NCI-H526 (cell line): ENCODE measurements around the gene PRPF6.
A peak's percentile ranks its signal among the peaks of the same experiment; 100 is the strongest.

ENCODE experiments used
- DNase-seq, 2 experiments: peaks; one replicate each; lab custom pipeline; 2025; lab: John Stamatoyannopoulos, UW

Gene PRPF6

GRCh38 chr20:64063389-64064144 lies 82.6 kb downstream of the PRPF6 start:
- peak in 1 of 2 experiments; percentile 48 for DNase-seq

DNA sequence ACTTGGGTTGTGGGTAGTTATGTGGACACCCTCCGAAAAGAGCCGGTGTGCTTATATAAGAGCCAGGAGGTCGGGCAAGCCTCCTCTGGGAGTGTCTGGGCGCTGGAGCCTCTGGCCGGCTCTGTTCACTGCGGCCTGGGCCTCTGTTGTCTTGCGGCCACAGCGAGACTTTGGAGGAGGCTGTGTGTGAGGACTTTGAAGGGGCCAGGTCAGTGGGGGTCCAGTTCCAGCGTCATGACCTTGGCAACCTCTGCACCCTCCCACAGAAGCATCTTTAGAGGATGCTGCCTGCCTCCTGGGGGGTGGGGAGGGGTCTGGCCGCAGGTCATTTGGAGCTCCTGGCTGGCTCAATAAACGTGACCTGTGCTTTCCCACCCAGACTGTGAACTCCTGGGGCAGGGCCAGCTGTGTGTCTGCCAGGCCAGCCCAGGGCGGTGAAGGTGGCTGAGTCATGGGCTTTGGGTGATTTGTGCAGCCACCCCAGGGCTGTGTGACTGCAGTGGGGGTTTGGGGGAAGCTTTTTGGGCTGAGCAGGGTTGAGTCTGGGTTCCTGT lies 83.3 kb downstream of the PRPF6 start:
- no peak for DNase-seq

GRCh38 chr20:64065062-64065973 lies 84.4 kb downstream of the PRPF6 start:
- DNase-seq = no peak

- no peak for DNase-seq
These were observed 85.0 kb downstream of the PRPF6 start for GRCh38 chr20:64065974-64066343.

DNA sequence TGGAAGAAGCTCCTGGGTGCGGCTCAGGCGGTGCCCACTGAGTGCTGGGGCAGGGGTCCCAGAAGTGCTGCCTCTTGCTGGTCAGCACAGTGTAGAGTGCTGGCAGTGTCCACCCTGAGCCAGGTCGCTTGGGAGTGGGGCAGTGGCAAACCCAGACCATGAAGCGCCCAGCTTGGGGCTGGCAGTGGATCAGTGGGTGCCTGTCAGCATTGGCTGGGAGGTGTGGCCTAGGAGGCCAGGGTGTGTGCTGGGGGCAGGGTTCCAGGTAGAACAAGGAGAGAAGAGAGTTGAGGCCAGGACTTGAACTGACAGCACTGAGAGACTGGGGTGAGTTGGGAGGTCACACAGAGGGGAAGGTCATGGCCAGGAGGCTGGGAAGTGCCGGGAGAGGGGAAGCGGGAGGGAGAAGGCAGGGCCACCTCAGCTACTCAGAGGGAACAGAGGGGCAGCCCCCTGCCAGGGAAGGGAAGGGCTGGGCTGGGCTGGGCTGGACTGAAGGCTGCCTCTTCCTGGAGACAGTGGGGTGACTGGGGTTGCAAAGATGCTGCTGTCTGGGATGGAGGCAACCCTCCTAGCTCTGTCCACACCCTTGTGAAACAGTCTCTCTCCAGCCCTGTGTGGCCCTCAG lies 86.2 kb downstream of the PRPF6 start:
- DNase-seq = no peak

GRCh38 chr20:64067733-64068307 lies 86.9 kb downstream of the PRPF6 start:
- peak in 1 of 2 experiments; percentile 34 for DNase-seq

DNA sequence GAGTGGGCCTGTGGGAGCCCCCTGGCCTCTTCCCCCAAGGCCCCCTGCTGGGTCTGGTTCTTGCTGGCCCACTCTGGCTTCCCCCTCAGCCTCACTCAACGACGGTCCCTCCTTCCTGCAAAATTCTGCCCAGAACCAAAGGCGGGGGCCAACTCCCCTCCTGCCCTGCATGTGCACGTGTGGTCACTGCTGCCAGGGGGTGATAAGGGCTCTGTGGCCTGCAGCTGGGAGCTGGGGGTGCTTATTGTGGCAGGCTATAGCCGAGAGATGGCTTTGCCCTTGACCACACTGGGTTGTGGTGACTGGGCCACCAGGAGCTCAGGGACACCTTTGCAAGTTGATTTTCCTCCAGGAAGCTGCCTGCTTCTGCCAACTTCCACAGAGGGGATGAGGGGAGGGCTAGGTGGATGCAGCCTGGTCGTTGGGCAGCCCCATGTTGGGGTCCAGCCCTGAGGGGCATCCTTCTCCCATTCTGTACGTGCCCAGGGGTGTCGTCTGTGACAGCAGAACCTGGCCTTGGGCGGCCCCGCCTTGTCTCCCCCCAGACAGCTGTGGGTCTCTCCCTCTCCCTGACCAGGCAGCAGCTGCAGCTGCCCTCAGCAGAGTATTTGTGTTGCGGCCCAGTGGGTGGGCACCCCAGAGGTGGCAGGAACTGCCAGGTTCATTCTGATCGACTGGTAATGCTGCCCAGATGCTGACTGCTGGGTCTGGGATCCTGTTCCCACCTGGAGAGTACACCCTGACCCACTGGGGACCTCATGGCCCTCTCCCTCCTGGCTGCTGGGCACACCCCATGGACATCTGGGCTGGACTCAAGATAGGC lies 87.7 kb downstream of the PRPF6 start:
- DNase-seq = no peak

DNA sequence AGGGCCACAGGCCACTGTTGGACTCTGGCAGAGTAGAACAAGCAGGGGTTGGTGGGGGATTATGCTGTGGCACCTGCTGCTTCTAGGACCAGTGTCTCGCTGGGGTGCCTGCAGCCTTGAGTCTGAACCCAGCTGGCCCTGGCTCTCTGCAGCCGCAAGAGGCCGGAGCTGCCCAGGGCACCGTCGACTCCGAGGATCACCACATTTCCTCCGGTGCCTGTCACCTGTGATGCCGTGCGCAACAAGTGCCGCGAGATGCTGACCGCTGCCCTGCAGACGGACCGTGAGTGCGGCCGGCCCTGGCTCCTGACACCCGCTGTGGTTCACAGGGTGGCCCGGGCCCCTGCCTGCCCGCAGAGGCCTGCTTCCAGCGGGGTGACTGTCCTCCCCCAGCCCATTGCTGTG lies 88.3 kb downstream of the PRPF6 start:
- DNase-seq = no peak

- peak in 1 of 2 experiments; percentile 65 for DNase-seq
These were observed 88.8 kb downstream of the PRPF6 start for GRCh38 chr20:64069614-64070243.

- DNase-seq = no peak
These were observed 89.5 kb downstream of the PRPF6 start for GRCh38 chr20:64070244-64070993.

GRCh38 chr20:64071341-64072332 lies 90.7 kb downstream of the PRPF6 start:
- no peak for DNase-seq

- no peak for DNase-seq
These were observed 91.6 kb downstream of the PRPF6 start for GRCh38 chr20:64072498-64073063.

GRCh38 chr20:64073476-64074183 lies 92.7 kb downstream of the PRPF6 start:
- no peak for DNase-seq

DNA sequence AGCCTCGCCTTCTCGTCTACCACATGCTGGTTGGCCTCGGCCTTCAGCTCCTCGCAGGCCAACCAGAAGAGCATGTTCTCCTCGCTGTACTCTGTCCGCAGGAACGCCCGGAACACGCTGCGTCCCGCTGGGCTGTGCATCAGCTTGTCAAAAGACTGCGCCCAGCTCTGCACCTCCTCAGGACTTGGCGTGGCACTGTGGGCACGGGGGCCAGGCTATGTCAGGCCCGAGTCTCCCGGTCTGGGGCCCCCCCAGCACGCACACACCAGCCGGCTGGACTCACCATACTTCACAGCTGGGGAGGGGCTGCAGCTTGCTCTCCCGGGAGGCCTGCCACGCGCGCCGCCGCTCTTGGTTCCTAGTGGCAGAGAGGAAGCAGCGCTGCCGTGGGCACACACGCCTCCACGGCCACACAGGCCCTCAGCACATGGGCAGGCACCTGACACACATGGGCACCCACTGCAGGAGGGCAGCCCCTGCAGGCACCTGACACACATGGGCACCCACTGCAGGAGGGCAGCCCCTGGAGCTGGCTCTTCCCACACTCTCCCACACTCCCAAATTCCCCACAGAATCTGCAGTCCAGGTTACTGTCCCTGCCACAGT lies 93.4 kb downstream of the PRPF6 start:
- DNase-seq = no peak

GRCh38 chr20:64074963-64075362 lies 94.0 kb downstream of the PRPF6 start:
- DNase-seq = no peak

DNA sequence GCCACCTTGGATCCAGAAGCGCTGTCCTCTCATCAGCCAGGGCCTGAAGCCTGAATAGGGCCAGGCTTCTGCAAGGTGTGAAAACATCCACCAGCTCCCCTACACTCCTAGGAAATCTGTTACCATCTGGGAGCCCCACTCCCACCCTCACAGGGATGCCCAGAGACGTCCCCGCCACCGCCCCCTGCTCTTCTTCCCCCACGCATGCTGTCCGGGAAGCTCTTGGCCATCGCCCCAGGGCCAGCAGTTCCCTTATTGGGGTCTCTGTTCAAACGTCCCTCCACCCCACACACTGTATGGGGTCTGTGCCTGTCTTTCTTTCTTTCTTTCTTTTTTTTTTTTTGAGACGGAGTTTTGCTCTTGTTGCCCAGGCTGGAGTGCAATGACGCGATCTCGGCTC lies 94.6 kb downstream of the PRPF6 start:
- DNase-seq = no peak
